Measurements from ENCODE around the gene COL26A1. TPM values are rescaled to one million over a fixed set of nuclear protein-coding genes. Genes with fewer than 3 reads are reported as not detected.

COL26A1 gene
- total RNA-seq, 1 experiment from 2014 or later: 42.6 TPM

DNA sequence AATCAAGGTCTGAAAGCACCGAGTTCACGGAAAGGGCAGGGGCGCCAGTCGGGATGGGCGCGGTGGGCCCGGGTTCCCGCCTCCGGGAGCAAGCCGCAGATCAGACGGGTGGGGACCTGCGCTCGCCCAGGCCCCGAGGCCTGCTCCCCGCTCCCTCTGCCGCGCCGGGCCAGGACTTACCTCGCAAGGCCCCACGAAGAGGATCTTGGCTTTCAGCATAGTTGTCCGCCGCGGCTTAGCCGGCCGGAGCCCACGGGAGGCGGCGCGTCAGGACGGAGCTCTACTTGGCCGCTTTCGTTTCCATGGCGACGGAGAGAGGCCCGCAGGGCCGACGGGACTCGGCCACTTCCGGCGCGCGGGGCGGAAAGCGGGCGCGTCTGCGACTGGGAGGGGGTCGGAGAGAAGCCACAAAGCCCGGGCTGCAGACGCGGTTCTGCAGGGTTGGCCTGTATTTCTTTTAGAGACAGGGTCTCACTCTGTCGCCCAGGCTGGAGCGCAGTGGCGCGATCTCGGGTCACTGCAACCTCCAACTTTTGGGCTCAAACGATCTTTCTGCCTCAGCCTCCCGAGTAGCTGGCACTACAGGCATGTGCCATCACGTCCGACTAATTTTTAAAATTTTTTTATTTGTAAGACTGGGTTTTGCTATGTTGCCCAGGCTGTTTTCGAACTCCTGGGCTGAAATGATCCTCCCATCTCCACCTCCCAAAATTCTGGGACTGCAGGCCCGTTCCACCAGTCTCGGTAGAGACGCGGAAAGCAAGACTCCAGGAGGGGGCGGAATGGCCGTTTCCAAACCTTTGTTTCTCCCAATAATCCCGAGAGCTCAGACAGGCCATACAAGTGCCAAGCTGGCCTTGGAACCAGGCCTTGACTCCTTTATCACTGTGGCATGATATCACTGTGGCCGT lies 40.9 kb upstream of the COL26A1 start, which contains the start of gene IFT22:
IFT22 (minus strand) TSS at position 322 of the 911 bp plus-strand sequence; CDS start at position 219, 103 bp downstream.
- Histone ChIP-seq H2AFZ (ENCODE audit: low read length) (no peak within 1 kb of the TSS), H3K4me2 (ENCODE audit: insufficient read depth, insufficient read length, low read length) (peak within 1 kb of the TSS; percentile 71), H3K27me3 (ENCODE audit: insufficient read depth, low read length) (no peaks in the 10 kb centered on the region), H3K79me1 (ENCODE audit: insufficient read depth, low read depth, low read length, poor library complexity, severe bottlenecking) (no peaks in the 10 kb centered on the region), H3K27ac (ENCODE audit: insufficient read length, low read depth, low read length) (no peak within 1 kb of the TSS), H3K4ac (ENCODE audit: low read depth, low read length) (no peak within 1 kb of the TSS), H2BK15ac (ENCODE audit: low read depth, low read length) (no peak within 1 kb of the TSS; the same call in 1 of the 2 replicates), H3K79me2 (ENCODE audit: insufficient read depth, low read length) (no peaks in the 10 kb centered on the region), H3K4me1 (ENCODE audit: insufficient read depth, low read length) (no peaks in the 10 kb centered on the region; the same call in 1 of the 2 replicates), H4K20me1 (ENCODE audit: control insufficient read depth, insufficient read depth, insufficient read length) (no peaks in the 10 kb centered on the region), H3K14ac (ENCODE audit: insufficient read depth, low read length) (peak within 1 kb of the TSS; percentile 86; the same call in 1 of the 2 replicates), H4K5ac (ENCODE audit: insufficient read length, low read depth, low read length) (no peak within 1 kb of the TSS), H3K23ac (ENCODE audit: insufficient read length, low read depth, low read length) (no peak within 1 kb of the TSS), H3K9ac (ENCODE audit: extremely low read depth, insufficient read length, low read length) (peak within 1 kb of the TSS; percentile 79), H2BK12ac (ENCODE audit: insufficient read length, low read depth, low read length) (no peak within 1 kb of the TSS), H2BK20ac (ENCODE audit: low read depth, low read length, poor library complexity, severe bottlenecking) (no peak within 1 kb of the TSS), H4K8ac (replicated peaks; ENCODE audit: insufficient read length, low read depth, low read length) (no peak within 1 kb of the TSS), H3K56ac (ENCODE audit: insufficient read length, low read depth, low read length) (no peak within 1 kb of the TSS), H3T11ph (ENCODE audit: low read length) (no peak within 1 kb of the TSS), H3K23me2 (ENCODE audit: insufficient read length, low read depth, low read length, poor library complexity, severe bottlenecking) (peaks cover 6% of the 10 kb centered on the region), H3K18ac (ENCODE audit: insufficient read length, low read depth, low read length) (peak within 1 kb of the TSS; percentile 62), H2AK5ac (ENCODE audit: insufficient read length, low read length) (no peak within 1 kb of the TSS), H2BK120ac (ENCODE audit: low read depth, low read length, poor library complexity, severe bottlenecking) (no peak within 1 kb of the TSS), H3K9me3 (ENCODE audit: control insufficient read depth, low read depth, low read length) (no peaks in the 10 kb centered on the region), H2BK5ac (ENCODE audit: insufficient read length, low read length) (no peak within 1 kb of the TSS), H4K91ac (ENCODE audit: insufficient read length, low read depth, low read length) (no peak within 1 kb of the TSS)
- TF ChIP-seq, protein P1, sequence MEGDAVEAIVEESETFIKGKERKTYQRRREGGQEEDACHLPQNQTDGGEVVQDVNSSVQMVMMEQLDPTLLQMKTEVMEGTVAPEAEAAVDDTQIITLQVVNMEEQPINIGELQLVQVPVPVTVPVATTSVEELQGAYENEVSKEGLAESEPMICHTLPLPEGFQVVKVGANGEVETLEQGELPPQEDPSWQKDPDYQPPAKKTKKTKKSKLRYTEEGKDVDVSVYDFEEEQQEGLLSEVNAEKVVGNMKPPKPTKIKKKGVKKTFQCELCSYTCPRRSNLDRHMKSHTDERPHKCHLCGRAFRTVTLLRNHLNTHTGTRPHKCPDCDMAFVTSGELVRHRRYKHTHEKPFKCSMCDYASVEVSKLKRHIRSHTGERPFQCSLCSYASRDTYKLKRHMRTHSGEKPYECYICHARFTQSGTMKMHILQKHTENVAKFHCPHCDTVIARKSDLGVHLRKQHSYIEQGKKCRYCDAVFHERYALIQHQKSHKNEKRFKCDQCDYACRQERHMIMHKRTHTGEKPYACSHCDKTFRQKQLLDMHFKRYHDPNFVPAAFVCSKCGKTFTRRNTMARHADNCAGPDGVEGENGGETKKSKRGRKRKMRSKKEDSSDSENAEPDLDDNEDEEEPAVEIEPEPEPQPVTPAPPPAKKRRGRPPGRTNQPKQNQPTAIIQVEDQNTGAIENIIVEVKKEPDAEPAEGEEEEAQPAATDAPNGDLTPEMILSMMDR (conservative IDR thresholded peaks at IDR 0.05): peak; percentile 61
- H3K4me1 Mint-ChIP-seq: peaks cover 7 to 11% of the 10 kb centered on the region in 2 experiments
- H3K36me3 Mint-ChIP-seq (ENCODE audit: insufficient read depth in 1 of 3, low read depth in 3 of 3): peaks cover 5 to 11% (median 11%) of the 10 kb centered on the region in 3 experiments; a peak in 5 of 7 replicates
- H3K4me3 Mint-ChIP-seq: peak within 1 kb of the TSS; percentile 83 to 93
- no CpG with 5 or more reads among the region's 69 CpGs for WGBS (ENCODE audit: extremely low coverage, insufficient read length, low lambda C conversion rate)
- DNase-seq: peak; percentile 92
- no peaks in the 10 kb centered on the region for H3K9me3 Mint-ChIP-seq
- no peaks in the 10 kb centered on the region; the same call in 1 of the 2 replicates for H3K27me3 Mint-ChIP-seq (ENCODE audit: low read depth)
- H3K27ac Mint-ChIP-seq: peak within 1 kb of the TSS; percentile 89 to 97 (median 96)
